SHP77 (cell line): ENCODE measurements around the gene FAM193B.
"Not testable (repeated sequence)": the region's sequence is repeated elsewhere in the genome, so short reads cannot be mapped to it uniquely, and the experiment has no call there.

ENCODE experiments used
- DNase-seq, 2 experiments: peaks; one replicate each; lab custom pipeline; 2025; lab: John Stamatoyannopoulos, UW

Gene FAM193B

GRCh38 chr5:177537389-177538361 is 16.7 kb downstream of the FAM193B start:
- DNase-seq, result peak in 1 of 2 experiments; percentile 25

GRCh38 chr5:177536386-177536785 is 18.0 kb downstream of the FAM193B start:
- no peak for DNase-seq

GRCh38 chr5:177535125-177535524 is 19.2 kb downstream of the FAM193B start:
- no peak for DNase-seq

- not testable (repeated sequence) for DNase-seq
Observed at GRCh38 chr5:177534433-177534832, 19.9 kb downstream of the FAM193B start.

- DNase-seq, result no peak
Observed at GRCh38 chr5:177531209-177531940, 23.0 kb downstream of the FAM193B start.

- DNase-seq, result no peak
Observed at GRCh38 chr5:177530638-177531037, 23.7 kb downstream of the FAM193B start.

- DNase-seq, result no peak
Observed at GRCh38 chr5:177529247-177530203, 24.8 kb downstream of the FAM193B start.

- no peak for DNase-seq
Observed at GRCh38 chr5:177528631-177529030, 25.7 kb downstream of the FAM193B start.

GRCh38 chr5:177527595-177527994 is 26.8 kb downstream of the FAM193B start:
- DNase-seq, result no peak

- no peak for DNase-seq
Observed at GRCh38 chr5:177526791-177527190, 27.6 kb downstream of the FAM193B start.

GRCh38 chr5:177526191-177526590 is 28.2 kb downstream of the FAM193B start:
- DNase-seq, result no peak

- no peak for DNase-seq
Observed at GRCh38 chr5:177524941-177525655, 29.3 kb downstream of the FAM193B start.

GRCh38 chr5:177524539-177524900 is 29.8 kb downstream of the FAM193B start:
- no peak for DNase-seq

- no peak for DNase-seq
Observed at GRCh38 chr5:177523711-177524538, 30.4 kb downstream of the FAM193B start.

GRCh38 chr5:177520916-177521513 is 33.3 kb downstream of the FAM193B start:
- no peak for DNase-seq

GRCh38 chr5:177520271-177520670 is 34.1 kb downstream of the FAM193B start:
- no peak for DNase-seq

- no peak for DNase-seq
Observed at GRCh38 chr5:177519463-177520235, 34.7 kb downstream of the FAM193B start.

GRCh38 chr5:177516601-177517568 is 37.5 kb downstream of the FAM193B start, which contains the start of gene DDX41:
Gene DDX41 (minus strand): TSS chr5:177516961. CDS start chr5:177516945, 16 bp downstream.
- peak; percentile 97 for DNase-seq
